NCI-H345 treated with DMSO at 0.1 percent for 48 hours (cell line): Measurements from ENCODE around the gene DLG2.
A peak's percentile ranks its signal among the peaks of the same experiment; 100 is the strongest.
"Not testable (repeated sequence)": the region's sequence is repeated elsewhere in the genome, so short reads cannot be mapped to it uniquely, and the experiment has no call there.

Source experiments
- DNase-seq: peaks from one replicate; lab custom pipeline; 2025; ENCODE audit not compliant: unreplicated experiment; lab: John Stamatoyannopoulos, UW

Gene DLG2

GRCh38 chr11:85347291-85347690 is 279.9 kb downstream of the DLG2 start:
- DNase-seq = no peak

GRCh38 chr11:85346484-85346883 is 280.7 kb downstream of the DLG2 start:
- DNase-seq = no peak

GRCh38 chr11:85340846-85341245 is 286.3 kb downstream of the DLG2 start:
- not testable (repeated sequence) for DNase-seq

GRCh38 chr11:85318573-85318972 is 308.6 kb downstream of the DLG2 start:
- no peak for DNase-seq

GRCh38 chr11:85316967-85317366 is 310.2 kb downstream of the DLG2 start:
- peak; percentile 81 for DNase-seq

- DNase-seq = no peak
Observed at GRCh38 chr11:85313741-85314140, 313.4 kb downstream of the DLG2 start.

GRCh38 chr11:85310479-85310878 is 316.7 kb downstream of the DLG2 start:
- no peak for DNase-seq

- no peak for DNase-seq
Observed at GRCh38 chr11:85307366-85307765, 319.8 kb downstream of the DLG2 start.

- DNase-seq = no peak
Observed at GRCh38 chr11:85301895-85302678, 325.1 kb downstream of the DLG2 start.

- DNase-seq = no peak
Observed at GRCh38 chr11:85299258-85299942, 327.7 kb downstream of the DLG2 start.

GRCh38 chr11:85295694-85296271 is 331.4 kb downstream of the DLG2 start:
- DNase-seq = no peak

GRCh38 chr11:85281550-85281949 is 345.6 kb downstream of the DLG2 start:
- no peak for DNase-seq

GRCh38 chr11:85279267-85279666 is 347.9 kb downstream of the DLG2 start:
- DNase-seq = no peak

- no peak for DNase-seq
Observed at GRCh38 chr11:85277693-85278092, 349.5 kb downstream of the DLG2 start.

- DNase-seq = no peak
Observed at GRCh38 chr11:85276332-85276731, 350.8 kb downstream of the DLG2 start.

GRCh38 chr11:85270315-85270714 is 356.8 kb downstream of the DLG2 start:
- DNase-seq = not testable (repeated sequence)

GRCh38 chr11:85269109-85269508 is 358.0 kb downstream of the DLG2 start:
- no peak for DNase-seq

- no peak for DNase-seq
Observed at GRCh38 chr11:85266646-85267045, 360.5 kb downstream of the DLG2 start.

GRCh38 chr11:85263328-85263727 is 363.8 kb downstream of the DLG2 start:
- DNase-seq = no peak

- no peak for DNase-seq
Observed at GRCh38 chr11:85257837-85258236, 369.3 kb downstream of the DLG2 start.

GRCh38 chr11:85256433-85256832 is 370.7 kb downstream of the DLG2 start:
- DNase-seq = no peak

- no peak for DNase-seq
Observed at GRCh38 chr11:85249482-85249881, 377.7 kb downstream of the DLG2 start.
